Stimulated activated CD4-positive, alpha-beta T cell treated with anti-CD3 and anti-CD28 coated beads, Interleukin-2, amount 100 ng/mL, for 24 hours (primary cell): ENCODE results near the gene OLFML1.
A peak's percentile ranks its signal among the peaks of the same experiment; 100 is the strongest.

Experiments
- DNase-seq, 2 donors: peaks; one replicate each; pipeline ENCODE4 v3.0.0-alpha.2; 2020

The OLFML1 gene

DNA sequence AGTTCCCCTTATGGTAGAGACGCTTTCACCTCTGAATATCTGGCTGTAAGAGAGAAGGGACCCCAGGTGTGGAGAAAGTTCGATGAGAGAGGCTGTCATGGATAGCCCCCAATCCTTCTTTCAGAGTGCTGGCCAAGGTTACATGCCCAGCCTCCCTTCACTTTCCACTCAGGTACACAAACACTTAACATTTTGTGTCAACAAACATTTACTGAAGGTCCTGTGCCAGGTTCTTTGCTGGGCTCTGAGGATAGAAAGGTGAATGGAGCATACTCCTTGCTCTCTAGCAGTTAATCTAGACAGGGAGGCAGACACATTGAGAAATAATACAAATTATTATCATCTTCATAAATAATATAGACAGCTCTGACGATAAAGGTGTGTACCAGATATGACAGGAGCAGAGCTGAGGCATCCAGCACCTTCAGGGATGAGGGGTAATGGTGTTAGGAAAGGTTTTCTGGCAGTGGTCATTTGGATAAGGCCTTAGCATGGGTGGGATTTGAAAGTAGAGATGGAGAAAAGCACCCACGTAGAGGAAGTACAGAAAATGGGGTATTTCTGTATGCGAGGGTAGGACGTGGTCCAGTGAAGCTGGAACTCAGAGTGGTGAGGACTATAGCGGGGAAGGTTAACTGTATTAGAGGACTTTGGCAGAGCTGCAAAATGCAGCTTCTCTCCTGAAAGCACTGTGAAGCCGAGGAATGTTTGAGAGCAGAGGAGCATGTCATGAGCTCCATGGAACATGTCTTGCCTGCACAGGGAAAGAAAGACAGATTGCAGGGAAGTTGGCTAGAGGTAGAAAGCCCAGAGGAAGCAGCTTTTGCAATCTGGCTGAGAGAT lies 48.1 kb downstream of the OLFML1 start:
- DNase-seq, result no peak

DNA sequence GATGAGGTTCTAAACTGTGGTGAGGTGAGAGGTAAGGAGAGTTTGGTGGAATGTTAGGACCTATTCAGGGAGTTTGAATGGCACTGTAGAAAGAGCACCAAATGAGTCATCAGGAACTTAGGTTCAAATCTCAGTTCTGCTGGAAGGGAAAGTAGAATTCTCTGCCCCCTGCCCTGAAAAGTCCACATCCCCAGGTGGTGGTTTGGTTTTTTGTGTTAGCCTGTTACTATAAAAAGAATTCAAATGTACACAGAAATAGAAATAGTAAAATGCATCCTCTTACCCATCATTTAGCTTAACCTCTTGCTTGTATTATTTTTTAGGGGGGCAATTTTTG lies 48.7 kb downstream of the OLFML1 start:
- DNase-seq, result no peak

DNA sequence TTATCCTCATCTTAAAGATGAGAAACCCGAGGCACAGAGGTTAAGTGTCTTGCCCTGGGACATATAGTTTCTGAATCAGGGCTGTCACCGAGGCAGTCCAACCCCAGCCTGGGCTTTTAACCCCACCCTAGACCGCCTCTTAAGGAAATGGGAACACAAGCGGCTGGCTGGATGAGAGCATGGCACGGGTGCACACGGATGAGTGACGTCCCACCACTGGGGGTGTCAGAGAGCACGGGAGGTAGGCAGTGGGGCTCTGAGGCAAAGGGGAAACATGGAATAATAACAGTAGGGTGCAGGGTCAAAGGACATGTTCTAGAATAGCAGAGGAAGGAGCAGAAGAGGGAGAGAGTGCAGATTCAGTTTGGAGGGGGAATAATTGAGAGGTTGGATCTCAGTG lies 50.8 kb downstream of the OLFML1 start:
- DNase-seq, result peak in 1 of 2 donors; percentile 19

DNA sequence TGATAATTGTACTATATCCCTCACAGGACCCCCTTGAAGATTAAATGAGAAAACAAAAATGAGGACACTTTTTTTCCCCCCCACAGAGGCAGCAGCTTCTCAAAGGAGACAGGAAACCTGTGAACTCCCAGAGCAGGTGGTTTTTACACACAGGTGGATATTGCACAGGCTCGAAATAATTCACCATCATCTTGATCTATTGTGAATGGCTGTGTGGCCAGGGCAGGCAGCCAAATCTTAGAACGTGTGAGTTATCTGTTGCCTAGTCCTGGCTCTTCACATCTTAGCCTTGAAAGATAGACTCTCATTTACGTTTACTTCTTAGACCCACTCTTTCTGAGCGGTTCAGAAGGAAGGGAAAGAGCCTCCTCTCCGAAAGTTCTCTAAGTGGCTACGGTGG lies 52.0 kb downstream of the OLFML1 start:
- DNase-seq, result no peak

DNA sequence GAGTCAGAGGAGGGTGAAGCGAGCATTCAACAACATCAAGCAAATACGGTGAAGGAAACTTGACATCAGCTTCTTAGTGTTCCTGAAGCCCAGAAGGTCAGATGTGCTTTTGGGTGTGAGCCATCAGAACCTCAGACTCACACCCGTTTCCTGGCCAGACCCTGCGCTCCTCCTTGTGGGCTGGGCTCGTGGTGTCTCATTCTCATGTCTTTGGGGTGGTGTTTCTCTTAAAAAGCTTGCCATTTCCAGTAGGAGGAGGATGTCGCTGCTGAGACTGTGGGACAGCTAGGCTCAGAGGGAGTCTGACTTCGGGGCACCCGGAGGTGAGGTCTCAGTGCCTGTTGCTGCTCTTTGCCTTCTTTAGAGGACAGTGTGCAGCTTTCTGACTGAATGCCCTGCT lies 52.7 kb downstream of the OLFML1 start:
- peak in 1 of 2 donors; percentile 14 for DNase-seq

DNA sequence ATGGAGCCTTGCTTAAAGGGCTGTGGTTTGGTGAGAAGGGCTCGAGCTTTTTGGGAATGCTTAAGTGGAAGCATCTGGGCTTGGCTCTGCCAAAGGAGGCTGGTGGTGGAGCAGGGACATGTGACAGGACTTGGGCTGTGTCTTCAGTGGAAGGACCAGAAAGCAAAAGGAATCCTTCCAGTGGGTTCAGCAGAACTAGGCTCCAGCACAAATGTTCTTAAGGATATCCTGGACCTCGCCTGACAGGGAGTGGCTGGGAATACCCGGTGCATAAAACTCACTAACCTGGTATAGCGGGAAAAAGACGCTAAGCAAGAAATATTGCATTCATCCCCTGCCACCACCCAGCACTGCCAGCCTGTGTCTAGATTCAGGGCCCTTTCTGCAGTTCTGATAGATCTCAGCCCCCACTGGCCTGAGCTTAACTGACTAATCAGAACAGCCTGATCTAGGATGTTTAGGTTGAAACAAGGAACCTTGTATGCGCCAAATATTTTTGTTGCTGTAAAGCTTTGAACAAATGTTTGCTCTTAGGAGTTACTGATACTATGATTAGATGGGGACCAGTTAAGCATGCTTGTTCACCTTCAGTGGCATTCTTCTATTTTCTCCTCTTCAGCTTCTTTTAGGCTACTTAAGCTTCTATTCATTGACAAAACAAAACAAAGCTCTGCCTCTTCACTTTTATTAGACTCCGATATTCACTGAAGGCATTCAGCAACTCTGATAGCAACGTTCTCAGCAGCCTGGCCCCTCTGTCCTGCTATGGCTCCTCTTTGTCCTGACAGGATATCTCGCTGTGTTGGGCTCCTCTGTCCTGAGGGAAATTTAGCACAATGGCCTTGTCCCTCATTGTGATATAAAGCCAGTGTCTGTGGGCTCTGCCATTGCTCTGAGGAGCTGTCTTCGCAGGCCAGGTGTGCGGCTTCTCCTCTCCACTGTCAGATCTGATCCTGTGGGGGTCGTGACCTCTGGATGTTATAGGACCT lies 53.5 kb downstream of the OLFML1 start:
- DNase-seq, result no peak

DNA sequence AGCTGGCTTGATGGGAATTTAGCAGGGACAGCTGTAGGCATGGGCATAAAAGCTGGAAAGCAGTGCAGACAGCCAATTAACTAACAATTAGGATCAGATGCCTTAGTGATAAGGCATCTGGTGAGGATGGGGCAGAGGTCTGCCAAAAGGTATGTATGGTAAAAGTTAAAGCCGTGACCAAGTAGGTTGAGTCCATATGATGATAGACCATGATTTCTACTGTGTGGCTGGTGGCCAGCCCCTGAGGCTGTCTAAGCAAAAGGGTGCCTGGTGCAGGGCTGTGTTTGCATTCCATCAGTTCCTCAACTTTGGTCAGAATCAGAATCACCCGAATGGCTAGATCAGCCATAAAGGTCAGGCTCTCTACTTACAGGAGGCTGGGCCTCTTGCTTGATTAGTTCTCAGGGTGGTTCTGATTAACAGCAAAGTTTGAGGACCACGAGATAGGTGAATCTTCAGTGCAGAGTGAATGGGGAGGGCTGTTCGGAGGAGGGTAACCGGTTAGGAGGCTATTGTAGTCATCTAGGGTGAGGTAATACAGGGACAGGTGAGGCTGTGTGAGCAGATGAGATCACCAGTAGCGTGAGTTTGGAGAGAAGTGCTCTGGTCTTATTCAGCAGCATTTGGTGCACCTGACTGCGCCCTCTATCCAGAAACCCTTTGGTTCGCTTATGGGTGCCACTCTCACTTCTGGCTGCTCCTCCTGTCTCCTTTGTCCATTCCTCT lies 55.7 kb downstream of the OLFML1 start:
- no peak for DNase-seq

DNA sequence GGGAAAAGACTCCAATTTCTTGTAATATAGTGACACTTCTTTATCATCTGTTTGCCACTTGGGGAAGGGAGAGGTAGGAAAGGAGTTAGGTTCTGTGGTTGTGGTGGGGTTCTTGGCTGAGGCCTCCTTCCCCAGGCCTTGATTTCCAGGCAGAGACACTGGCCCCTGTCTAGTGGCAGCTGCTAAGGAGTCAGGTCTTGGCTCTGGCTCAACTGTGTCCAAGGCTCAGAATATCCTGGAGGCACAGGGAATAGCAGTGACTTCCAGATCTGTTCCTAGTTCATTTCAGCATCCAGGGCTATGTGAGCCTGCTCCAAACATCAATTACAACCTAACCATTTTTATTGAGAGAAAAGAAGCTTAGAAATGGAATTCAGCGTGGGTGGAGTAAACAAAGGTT lies 58.0 kb downstream of the OLFML1 start:
- DNase-seq, result no peak

DNA sequence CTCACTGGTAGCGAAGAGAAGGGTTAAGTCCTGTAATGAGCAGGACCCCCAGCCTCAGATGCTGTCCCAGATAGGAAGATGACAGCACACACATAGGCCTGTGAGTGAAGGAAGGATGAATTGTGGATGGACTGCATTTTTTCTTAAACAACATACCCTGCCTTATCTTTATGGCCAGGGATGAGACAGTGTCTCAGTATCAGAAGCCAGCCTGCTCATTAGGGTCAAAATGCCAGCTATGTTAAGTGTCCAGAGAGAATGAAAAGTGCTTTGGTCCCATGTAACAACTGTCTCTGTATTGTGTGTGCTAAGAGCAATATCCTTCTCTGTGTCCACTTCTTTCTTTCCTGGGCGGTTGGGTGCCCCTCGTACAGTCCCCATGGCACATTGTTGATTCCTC lies 58.7 kb downstream of the OLFML1 start:
- no peak for DNase-seq

DNA sequence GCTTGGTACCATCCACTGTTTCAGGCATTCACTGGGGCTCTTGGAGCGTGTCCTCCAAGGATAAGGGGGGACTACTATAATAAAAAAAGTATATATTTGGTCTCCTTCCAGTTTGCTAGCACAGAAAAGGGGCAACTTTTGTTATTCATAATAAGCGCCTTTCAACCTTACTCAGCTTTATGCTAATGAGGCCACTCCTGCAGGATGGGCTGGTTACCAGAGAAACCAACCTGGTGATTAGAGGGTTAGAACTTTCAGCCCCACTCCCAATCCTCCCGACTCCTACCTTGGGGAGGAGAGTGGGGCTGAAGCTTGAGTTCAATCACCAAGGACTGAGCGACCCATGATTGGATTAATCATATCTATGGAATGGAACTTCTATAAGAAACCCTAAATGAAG lies 60.3 kb downstream of the OLFML1 start:
- DNase-seq, result no peak

DNA sequence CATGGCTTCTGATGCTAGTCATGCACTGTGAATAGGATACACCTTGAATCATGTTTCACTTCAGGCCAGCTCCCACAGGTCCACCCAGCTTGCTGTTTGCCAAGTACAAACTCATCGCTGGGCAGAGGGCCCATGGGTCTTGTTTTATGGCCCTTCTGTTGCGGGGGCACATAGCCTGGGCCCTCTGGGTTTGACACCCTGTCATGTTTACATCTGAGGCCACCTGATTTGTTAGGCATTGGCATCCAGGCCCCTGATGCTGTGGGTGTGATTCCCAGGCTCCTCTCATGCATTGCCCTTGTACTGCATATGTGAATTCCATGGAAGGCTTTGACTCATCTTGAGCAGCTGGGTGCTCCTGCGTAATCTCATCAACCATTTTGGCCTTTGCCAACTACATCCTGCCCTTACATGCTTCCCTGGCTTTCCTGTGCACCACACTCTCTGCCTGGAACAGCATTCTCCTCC lies 61.1 kb downstream of the OLFML1 start:
- DNase-seq, result no peak

DNA sequence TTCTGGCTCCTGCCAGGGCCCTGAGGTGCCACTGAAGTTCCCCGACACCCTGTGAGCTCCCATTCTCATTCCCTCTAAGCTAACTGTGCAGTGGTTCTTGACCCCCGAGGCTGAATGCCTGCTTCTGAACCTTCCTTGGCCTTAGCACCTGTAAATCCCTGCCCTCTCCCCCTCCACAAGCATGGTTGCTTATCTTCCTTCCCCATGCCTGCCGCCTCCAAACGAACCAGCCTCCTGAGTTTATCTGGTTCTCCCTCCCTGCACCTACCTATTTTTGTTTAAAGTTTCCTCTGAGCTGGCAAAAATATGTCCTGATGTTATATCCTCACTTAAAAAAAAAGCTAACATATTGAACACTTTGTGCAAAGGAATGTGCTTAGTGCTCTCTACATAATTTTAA lies 62.4 kb downstream of the OLFML1 start:
- DNase-seq, result no peak

DNA sequence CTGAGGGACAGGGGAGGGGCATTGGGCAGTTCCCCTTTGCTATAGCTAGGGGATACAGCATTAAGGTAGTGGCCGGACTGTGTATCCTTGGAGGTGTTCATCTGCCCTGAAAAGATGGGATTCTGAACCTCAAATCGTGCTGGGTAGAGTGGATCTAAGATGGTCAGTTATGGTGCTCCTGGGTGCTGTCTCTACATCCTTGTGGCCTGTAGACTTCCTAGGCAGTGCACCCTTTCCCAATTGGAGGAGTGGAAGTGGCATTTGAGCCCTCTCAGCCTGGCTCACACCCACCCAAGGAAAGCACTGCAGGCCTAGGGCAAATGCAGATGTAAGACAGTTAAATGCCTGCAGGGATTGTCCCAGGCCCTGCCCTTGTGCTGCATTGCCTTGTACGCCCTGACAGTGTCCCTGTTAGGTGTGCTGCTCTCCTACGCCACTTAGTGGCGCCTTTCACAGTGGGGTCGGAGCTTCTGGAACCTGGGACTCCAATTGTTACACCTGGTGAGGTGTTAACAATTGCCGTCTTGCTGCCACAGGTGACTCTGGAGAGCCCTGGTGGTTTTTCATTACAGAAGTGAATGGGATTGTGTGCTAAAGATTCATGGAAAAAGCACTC lies 63.5 kb downstream of the OLFML1 start:
- peak in 1 of 2 donors; percentile 32 for DNase-seq

DNA sequence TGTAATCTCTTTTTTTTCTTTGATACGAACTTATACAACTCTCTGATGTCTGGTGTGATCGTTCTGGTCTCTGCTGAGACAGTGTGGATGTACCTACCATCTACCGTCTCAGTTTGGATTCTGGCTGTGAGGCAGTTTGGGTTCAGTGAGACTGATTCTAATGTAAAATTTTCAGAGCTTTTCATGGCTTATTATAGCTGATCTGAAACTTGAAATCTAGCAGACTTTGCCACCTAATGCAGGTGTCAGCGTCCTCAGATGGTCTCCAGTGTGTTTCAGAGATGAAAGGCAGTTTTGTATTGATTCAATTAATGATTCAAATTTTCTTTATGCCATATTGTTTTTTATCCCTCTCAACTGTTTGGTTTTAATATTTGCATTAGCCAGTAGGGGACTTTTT lies 64.4 kb downstream of the OLFML1 start:
- no peak for DNase-seq

DNA sequence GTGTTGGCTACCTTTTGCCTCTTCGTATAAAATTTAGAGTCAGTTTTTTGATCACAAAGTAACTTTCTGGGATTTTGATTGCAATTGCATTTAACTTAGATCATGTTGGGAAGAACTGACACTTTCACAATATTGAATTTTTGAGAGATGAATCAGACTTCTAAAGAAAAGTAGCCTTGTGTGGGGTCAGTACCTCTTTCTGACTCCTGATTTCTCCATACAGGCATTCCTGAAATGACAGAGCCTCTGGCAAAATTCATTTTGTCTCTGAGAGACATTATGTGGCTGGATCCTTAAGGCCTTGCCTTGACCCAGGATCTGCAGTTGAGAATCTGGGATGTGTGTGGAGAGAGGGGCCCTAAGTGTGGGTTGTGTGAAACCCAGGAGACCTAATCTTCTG lies 66.3 kb downstream of the OLFML1 start:
- no peak for DNase-seq

DNA sequence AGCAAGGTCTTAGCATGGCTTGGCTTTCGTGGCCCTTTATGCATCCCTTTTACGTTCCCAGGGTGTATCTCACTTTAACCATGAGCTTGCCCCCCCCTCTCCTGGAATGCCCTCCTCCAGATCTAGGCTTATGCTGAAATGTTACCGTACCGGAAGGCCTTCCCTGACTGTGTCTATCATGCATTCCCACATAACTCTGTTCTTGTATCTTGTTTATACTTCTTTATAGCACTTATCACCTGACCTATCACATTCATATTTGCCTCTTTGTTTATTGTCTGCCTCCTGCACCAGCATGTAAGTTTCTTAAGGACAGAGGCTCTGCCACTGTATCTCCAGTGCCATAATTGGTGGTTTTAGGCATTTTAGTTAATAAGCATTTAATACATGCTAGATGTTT lies 67.4 kb downstream of the OLFML1 start:
- DNase-seq, result no peak

DNA sequence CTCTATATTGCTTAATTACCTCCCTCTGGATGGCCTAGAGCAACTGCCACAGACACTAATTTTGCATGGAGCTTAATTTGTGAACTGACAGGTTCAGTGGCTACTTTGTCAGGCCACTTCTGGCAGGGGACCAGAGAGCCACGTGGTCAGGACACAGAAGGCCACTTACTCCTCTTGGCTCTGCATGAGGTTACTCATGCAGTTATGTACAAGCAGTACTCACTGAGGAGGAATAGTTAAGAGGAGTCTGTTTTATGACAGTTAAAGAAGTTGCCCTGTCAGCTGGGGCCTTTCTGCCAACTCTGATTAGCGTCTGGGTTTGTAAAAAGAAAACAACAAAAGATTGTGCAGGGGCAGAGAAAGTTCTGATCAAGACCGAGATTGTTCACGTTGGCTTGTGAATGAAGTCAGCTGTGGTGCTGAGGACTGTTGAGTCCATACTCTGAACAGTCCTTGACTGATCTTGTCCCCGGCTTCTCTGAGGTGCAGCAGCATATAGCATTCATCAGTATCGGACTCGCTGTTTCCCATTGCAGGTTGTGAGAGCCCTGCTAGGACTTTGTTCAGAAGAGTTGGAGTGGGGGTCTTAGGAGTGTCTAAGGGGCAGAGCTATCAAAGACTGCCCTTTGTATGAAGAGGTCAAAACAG lies 69.9 kb downstream of the OLFML1 start:
- DNase-seq, result no peak

DNA sequence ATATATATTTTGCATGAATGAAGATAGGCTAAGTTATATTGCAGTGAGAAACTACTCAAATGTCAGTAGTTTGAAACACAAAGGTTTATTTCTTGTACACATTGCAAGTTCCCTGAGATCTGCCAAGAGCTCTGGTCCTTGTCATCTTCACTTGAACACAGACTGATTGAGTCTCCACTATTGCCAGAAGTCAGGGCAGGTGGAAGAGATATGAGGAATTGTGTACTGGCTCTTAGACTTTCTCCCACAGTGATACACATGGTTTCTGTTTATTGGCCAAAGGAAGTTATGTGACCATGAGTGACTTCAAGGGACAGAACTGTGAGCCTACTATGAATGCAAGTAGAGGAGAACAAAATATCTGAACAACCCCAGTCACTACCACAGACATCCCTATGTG lies 72.7 kb downstream of the OLFML1 start:
- no peak for DNase-seq

DNA sequence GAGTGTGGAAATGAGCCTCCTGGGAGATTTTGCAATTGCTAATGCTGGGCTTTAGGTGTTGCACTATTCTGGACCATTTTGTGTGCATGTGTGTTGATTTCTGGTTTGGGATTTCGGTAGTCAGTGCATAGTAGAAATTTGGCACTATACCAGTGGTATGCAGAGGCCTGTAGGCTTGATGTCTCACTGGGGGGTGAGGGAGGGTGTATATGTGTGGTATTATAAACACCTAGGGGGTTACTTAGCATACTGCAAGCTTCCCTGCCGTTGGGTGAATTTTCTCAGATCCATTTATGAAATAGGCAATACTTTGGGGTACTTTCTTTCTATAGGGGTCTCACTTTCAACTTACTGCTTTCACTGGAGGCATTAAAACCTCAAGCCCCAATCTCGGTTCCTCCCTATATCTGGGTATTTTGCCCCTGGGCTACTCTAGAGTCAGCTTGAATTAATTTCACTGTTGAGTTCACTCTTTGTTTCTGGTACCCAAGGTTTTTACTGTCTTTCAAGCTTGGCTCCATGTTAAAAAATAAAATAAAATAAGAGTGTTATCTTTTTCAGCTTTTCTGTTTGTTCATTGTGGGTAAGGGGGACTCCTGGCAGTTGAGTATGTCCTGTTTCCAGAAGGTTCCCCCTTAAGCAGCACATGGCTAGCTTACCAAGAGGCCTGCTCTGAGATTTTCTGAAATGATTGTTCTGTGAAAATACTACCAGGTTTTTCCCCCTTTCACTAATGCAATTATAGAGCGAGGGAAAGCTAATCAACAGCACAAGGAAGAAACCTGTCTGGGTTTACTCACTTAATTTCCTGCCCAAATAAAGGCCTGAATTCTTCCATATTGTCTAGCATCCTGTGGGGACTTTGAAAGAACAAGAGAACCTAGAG lies 74.3 kb downstream of the OLFML1 start:
- no peak for DNase-seq
